PC-9 (cell line): ENCODE results near the gene GNB3.

Experiments
- EZH2 ChIP-seq: fragments of 200-600 bp; sonication (generic); IDR thresholded peaks from 2 replicates; pipeline ENCODE4 v1.8.0; 2017; ENCODE audit warnings: antibody characterized with exemption, low read depth
- TF ChIP-seq, protein P1 (sequence below): fragments of 200-600 bp; sonication (generic); conservative IDR thresholded peaks from 2 replicates; pipeline ENCODE4 v1.6.1; 2017; ENCODE audit warnings: mixed run types, antibody characterized with exemption, mild to moderate bottlenecking, moderate library complexity

DNA sequence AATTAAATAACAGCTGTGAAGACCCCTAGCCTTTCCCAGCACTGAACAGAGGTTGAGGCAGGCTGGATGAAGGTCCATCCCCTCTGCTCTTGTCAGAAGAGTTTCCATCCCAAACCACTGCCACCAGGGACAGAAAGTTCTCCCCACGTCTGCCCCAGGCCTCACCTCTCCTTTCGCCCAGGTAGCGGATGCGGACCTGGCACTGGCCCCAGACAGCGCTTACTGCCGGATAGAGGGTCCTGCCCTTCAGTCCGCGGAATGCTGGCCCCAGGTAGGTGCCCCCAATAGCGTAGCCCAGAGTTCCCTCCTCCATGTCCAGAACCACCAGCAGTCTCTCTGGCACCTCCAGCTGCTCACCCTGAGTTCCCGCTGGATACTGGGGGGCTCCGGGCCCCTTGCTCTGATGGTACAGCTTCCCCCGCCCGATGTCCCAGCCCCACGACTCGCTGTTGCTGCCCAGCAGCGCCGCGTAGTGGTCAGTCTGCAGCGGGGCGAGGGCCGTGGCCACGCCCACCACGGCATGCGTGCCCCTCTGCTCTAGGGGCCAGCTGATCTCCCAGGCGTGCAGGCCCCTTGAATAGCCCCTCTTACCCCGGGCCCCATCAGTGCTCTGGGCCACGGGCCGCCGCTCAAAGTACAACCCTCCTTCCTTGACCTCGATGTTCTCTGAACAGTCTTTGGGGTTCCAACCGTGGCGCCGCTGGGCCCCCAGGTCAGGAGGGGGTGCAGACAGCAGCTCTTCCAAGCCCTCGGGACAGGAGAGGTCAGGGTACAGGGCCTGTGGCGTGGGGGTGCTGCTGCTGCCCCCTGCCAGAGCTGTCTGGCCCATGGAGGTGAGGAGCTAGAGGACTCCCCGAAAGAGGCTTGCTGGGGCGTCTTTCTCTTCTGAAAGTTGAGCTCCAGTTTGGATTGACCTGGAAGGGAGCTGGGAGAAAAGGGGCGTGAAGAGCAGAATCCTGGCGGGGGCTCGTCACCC, 31.6 kb downstream of the GNB3 start:
- TF ChIP-seq, protein P1, sequence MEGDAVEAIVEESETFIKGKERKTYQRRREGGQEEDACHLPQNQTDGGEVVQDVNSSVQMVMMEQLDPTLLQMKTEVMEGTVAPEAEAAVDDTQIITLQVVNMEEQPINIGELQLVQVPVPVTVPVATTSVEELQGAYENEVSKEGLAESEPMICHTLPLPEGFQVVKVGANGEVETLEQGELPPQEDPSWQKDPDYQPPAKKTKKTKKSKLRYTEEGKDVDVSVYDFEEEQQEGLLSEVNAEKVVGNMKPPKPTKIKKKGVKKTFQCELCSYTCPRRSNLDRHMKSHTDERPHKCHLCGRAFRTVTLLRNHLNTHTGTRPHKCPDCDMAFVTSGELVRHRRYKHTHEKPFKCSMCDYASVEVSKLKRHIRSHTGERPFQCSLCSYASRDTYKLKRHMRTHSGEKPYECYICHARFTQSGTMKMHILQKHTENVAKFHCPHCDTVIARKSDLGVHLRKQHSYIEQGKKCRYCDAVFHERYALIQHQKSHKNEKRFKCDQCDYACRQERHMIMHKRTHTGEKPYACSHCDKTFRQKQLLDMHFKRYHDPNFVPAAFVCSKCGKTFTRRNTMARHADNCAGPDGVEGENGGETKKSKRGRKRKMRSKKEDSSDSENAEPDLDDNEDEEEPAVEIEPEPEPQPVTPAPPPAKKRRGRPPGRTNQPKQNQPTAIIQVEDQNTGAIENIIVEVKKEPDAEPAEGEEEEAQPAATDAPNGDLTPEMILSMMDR: peak; percentile 95
- TF ChIP-seq EZH2: no peak
